ENCODE results near the gene ZNF562. TPM values are rescaled to one million over a fixed set of nuclear protein-coding genes. Genes with fewer than 3 reads are reported as not detected.

Gene ZNF562
- total RNA-seq (2021), result 35.9 and 42.3 TPM in 2 replicates
- percentile 88 among the genes with signal in this experiment for Bru-seq, nascent RNA
- percentile 96 among the genes with signal in this experiment for BruChase-seq, experiment 1, labeled RNA remaining after a 2-hour chase
- BruChase-seq, experiment 2, labeled RNA remaining after a 6-hour chase, result percentile 90 among the genes with signal in this experiment
- long read RNA-seq, partial matches to known transcripts, result 1 of 7 reads
- long read RNA-seq, other reads (novel, unspliced or antisense), result 5 of 7 reads

DNA sequence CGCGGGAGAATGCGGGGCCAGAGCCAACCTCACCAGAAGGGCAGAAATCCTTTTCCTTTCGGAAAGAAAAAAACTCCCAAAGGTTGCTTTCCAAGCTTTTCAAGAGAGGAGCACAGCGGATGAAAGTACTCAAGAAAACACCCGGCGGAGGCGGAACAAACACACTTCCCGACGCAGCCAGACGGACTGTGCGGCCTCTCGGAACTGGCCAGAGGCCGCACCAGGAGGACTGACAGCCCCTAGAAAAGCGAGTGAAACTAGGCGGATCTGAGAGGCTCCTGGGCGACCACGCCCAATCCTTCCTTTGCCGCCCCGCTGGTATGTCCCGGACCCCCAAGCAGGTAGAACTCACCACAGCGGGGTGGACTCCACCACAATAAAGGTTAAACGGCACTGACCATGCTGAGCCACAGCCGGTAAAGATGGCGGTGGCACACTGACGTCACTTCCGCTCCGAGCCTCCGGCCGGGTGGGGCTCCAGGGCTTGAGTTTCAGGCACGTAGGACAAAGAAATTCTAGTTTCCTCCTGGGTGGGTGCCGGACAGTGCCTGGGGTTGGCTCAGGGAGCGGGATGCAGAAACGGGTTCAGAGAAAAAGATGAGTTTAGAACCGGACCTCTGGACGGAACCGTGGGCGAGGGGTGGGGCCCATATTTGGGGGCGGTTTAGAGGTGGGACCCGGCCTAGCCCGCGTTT lies at the start of gene ZNF562:
ZNF562 (minus strand) TSS at position 438 of the 695 bp plus-strand sequence. CDS start 14,356 bp downstream, outside the sequence.
- POLR2A ChIA-PET (ENCODE audit: low non-redundant PET), result no interaction called here
- intact Hi-C loops (cut with micrococcal nuclease; ENCODE audit: unreplicated experiment), result no loop called here

GRCh38 chr19:9724157-9724556 lies 49.3 kb upstream of the ZNF562 start:
- ChIA-PET POLR2A (ENCODE audit: low non-redundant PET) (no interaction called here), CTCF (no interaction called here)
- TF ChIP-seq, protein P1, sequence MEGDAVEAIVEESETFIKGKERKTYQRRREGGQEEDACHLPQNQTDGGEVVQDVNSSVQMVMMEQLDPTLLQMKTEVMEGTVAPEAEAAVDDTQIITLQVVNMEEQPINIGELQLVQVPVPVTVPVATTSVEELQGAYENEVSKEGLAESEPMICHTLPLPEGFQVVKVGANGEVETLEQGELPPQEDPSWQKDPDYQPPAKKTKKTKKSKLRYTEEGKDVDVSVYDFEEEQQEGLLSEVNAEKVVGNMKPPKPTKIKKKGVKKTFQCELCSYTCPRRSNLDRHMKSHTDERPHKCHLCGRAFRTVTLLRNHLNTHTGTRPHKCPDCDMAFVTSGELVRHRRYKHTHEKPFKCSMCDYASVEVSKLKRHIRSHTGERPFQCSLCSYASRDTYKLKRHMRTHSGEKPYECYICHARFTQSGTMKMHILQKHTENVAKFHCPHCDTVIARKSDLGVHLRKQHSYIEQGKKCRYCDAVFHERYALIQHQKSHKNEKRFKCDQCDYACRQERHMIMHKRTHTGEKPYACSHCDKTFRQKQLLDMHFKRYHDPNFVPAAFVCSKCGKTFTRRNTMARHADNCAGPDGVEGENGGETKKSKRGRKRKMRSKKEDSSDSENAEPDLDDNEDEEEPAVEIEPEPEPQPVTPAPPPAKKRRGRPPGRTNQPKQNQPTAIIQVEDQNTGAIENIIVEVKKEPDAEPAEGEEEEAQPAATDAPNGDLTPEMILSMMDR (conservative IDR thresholded peaks at IDR 0.05; ENCODE audit: low read depth, low read length), result no peak
- no peak for TF ChIP-seq EZH2 (IDR thresholded peaks at IDR 0.05; ENCODE audit: borderline replicate concordance, low read depth, low read length, poor library complexity, severe bottlenecking)
- Histone ChIP-seq H3K9me3 (ENCODE audit: low read depth, low read length, poor library complexity, severe bottlenecking) (peaks cover 14% of the 10 kb centered on the region), H3K27ac (ENCODE audit: low read depth, low read length, poor library complexity, severe bottlenecking) (no peak overlapping the region), H3K36me3 (ENCODE audit: insufficient read depth, low read length, poor library complexity, severe bottlenecking) (no peaks in the 10 kb centered on the region), H3K4me3 (ENCODE audit: low read depth, low read length, poor library complexity, severe bottlenecking) (no peak overlapping the region), H3K27me3 (replicated peaks; ENCODE audit: insufficient read depth, low read depth, low read length, poor library complexity) (no peaks in the 10 kb centered on the region), H3K4me1 (ENCODE audit: insufficient read depth, low read length, poor library complexity, severe bottlenecking) (peaks cover 30% of the 10 kb centered on the region)
- BruUV-seq (replicated peaks), result no TSS peak
- DNase-seq (ENCODE audit: low spot score), result no peak
- intact Hi-C loops (cut with micrococcal nuclease; ENCODE audit: unreplicated experiment), result no loop called here

More for the DNA sequence above, at the start of gene ZNF562:
- peak within 1 kb of the TSS; percentile 60 for H3K4me3 ChIP-seq (ENCODE audit: low read depth, low read length, poor library complexity, severe bottlenecking)
- peaks cover 30% of the 10 kb centered on the region for H3K36me3 ChIP-seq (ENCODE audit: insufficient read depth, low read length, poor library complexity, severe bottlenecking)
- H3K27me3 ChIP-seq (replicated peaks; ENCODE audit: insufficient read depth, low read depth, low read length, poor library complexity), result no peaks in the 10 kb centered on the region
- H3K27ac ChIP-seq (ENCODE audit: low read depth, low read length, poor library complexity, severe bottlenecking), result peak within 1 kb of the TSS; percentile 89
- CTCF ChIA-PET, result no interaction called here
- peak; percentile 89 for DNase-seq (ENCODE audit: low spot score)
- no peaks in the 10 kb centered on the region for H3K4me1 ChIP-seq (ENCODE audit: insufficient read depth, low read length, poor library complexity, severe bottlenecking)
- TF ChIP-seq, protein P1 (conservative IDR thresholded peaks at IDR 0.05; ENCODE audit: low read depth, low read length), result no peak
- TF ChIP-seq EZH2 (IDR thresholded peaks at IDR 0.05; ENCODE audit: borderline replicate concordance, low read depth, low read length, poor library complexity, severe bottlenecking), result no peak
- H3K9me3 ChIP-seq (ENCODE audit: low read depth, low read length, poor library complexity, severe bottlenecking), result peaks cover 33% of the 10 kb centered on the region
- BruUV-seq (replicated peaks), result no TSS peak

DNA sequence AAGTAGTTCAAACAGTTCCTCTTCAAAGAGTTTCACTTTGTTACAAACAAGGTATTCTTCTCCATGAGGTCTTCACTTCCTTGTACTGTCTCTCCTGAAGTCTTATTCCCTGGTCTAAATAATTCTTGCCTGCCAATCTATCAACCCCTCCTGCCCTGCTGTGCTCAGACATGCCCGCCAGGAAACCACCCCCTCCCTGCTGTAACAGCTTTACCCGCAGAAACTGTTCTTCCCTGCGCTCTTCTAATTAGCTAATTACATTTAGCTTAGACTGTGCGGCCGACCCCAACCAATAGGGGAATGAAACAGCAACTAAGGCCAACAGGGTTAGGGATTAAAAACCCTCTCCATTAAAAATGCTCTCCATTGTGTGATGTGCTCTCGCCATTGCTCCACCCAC lies 47.0 kb upstream of the ZNF562 start:
- POLR2A ChIA-PET (ENCODE audit: low non-redundant PET), result no interaction called here
- BruUV-seq (replicated peaks), result no TSS peak
- intact Hi-C loops (cut with micrococcal nuclease; ENCODE audit: unreplicated experiment), result no loop called here
- no peaks in the 10 kb centered on the region for H3K27me3 ChIP-seq (replicated peaks; ENCODE audit: insufficient read depth, low read depth, low read length, poor library complexity)
- H3K4me1 ChIP-seq (ENCODE audit: insufficient read depth, low read length, poor library complexity, severe bottlenecking), result peaks cover 17% of the 10 kb centered on the region
- H3K4me3 ChIP-seq (ENCODE audit: low read depth, low read length, poor library complexity, severe bottlenecking), result no peak overlapping the region
- H3K9me3 ChIP-seq (ENCODE audit: low read depth, low read length, poor library complexity, severe bottlenecking), result peaks cover 14% of the 10 kb centered on the region
- peak overlapping the region; percentile 34 for H3K27ac ChIP-seq (ENCODE audit: low read depth, low read length, poor library complexity, severe bottlenecking)
- CTCF ChIA-PET, result no interaction called here
- no peak for TF ChIP-seq EZH2 (IDR thresholded peaks at IDR 0.05; ENCODE audit: borderline replicate concordance, low read depth, low read length, poor library complexity, severe bottlenecking)
- TF ChIP-seq, protein P1 (conservative IDR thresholded peaks at IDR 0.05; ENCODE audit: low read depth, low read length), result no peak
- peak; percentile 81 for DNase-seq (ENCODE audit: low spot score)
- H3K36me3 ChIP-seq (ENCODE audit: insufficient read depth, low read length, poor library complexity, severe bottlenecking), result no peaks in the 10 kb centered on the region

All from A673 (cell line).